Measurements from ENCODE around the gene KATNAL1. TPM values are rescaled to one million over a fixed set of nuclear protein-coding genes. Genes with fewer than 3 reads are reported as not detected.

KATNAL1 gene
- total RNA-seq, 1 experiment from 2014 or later = 14.2 TPM

- peaks cover 20% of the 10 kb centered on the region for H3K9me3 Mint-ChIP-seq
- no peak overlapping the region for H3K27ac Mint-ChIP-seq
- H3K36me3 Mint-ChIP-seq = peaks cover 20% of the 10 kb centered on the region
- ChIA-PET CTCF (interaction anchor here (1.1 to 2.0 kb wide), 5 partner anchors 19 to 223 kb away, joined by 3 to 5 read pairs (median 3); no protein-coding TSS in a partner anchor), POLR2A (no interaction called here)
- H3K4me1 Mint-ChIP-seq = peaks cover 13% of the 10 kb centered on the region
- DNase-seq (ENCODE audit: low spot score) (peak; percentile 54), ATAC-seq (peak; percentile 73)
- H3K4me3 Mint-ChIP-seq = no peak overlapping the region
- H3K27me3 Mint-ChIP-seq (ENCODE audit: low read depth) = no peaks in the 10 kb centered on the region; the same call in 1 of the 2 replicates
- TF ChIP-seq ZNF416 (CRISPR knock-in tag; IDR thresholded peaks at IDR 0.05) (no peak), ZNF281 (CRISPR knock-in tag; IDR thresholded peaks at IDR 0.05) (no peak), ZNF532 (CRISPR knock-in tag; IDR thresholded peaks at IDR 0.05; ENCODE audit: borderline replicate concordance) (no peak), PREB (CRISPR knock-in tag; IDR thresholded peaks at IDR 0.05; ENCODE audit: borderline replicate concordance) (no peak), NFYB (CRISPR knock-in tag; conservative IDR thresholded peaks at IDR 0.05; ENCODE audit: low read depth) (no peak), SMAD4 (CRISPR knock-in tag; IDR thresholded peaks at IDR 0.05) (no peak)
These were observed 48.0 kb upstream of the KATNAL1 start for GRCh38 chr13:30355384-30355699.

- POLR2A ChIA-PET = no interaction called here
- H3K36me3 Mint-ChIP-seq = peaks cover 20% of the 10 kb centered on the region
- DNase-seq (ENCODE audit: low spot score) (no peak), ATAC-seq (no peak)
- H3K27me3 Mint-ChIP-seq (ENCODE audit: low read depth) = no peaks in the 10 kb centered on the region; the same call in 1 of the 2 replicates
- CTCF ChIA-PET = interaction anchor here (1.1 to 2.0 kb wide), 5 partner anchors 19 to 222 kb away, joined by 3 to 5 read pairs (median 3); no protein-coding TSS in a partner anchor
- no peak overlapping the region for H3K27ac Mint-ChIP-seq
- peaks cover 13% of the 10 kb centered on the region for H3K4me1 Mint-ChIP-seq
- TF ChIP-seq ZNF396 (CRISPR knock-in tag; IDR thresholded peaks at IDR 0.05; ENCODE audit: borderline replicate concordance) (no peak), NR3C1 (CRISPR knock-in tag; conservative IDR thresholded peaks at IDR 0.05; ENCODE audit: low read depth) (no peak), ZSCAN18 (CRISPR knock-in tag; IDR thresholded peaks at IDR 0.05) (no peak), ATF1 (CRISPR knock-in tag; IDR thresholded peaks at IDR 0.05) (no peak), ZNF232 (CRISPR knock-in tag; IDR thresholded peaks at IDR 0.05) (no peak), ZMAT4 (CRISPR knock-in tag; IDR thresholded peaks at IDR 0.05) (no peak), CREM (CRISPR knock-in tag; IDR thresholded peaks at IDR 0.05) (no peak)
- H3K9me3 Mint-ChIP-seq = peaks cover 20% of the 10 kb centered on the region
- no peak overlapping the region for H3K4me3 Mint-ChIP-seq
These were observed 47.4 kb upstream of the KATNAL1 start for GRCh38 chr13:30354493-30355383.

Measured in WTC11 (cell line).